HS-5 (cell line): Measurements from ENCODE around the gene SERPINB13.
"Not testable (repeated sequence)": the region's sequence is repeated elsewhere in the genome, so short reads cannot be mapped to it uniquely, and the experiment has no call there.

Experiments
- DNase-seq: peaks from one replicate; pipeline ENCODE4 v3.0.0-alpha.2; 2012; ENCODE audit warnings: low read depth

SERPINB13 gene

GRCh38 chr18:63590966-63591695 is 4.0 kb downstream of the SERPINB13 start:
- DNase-seq = no peak

DNA sequence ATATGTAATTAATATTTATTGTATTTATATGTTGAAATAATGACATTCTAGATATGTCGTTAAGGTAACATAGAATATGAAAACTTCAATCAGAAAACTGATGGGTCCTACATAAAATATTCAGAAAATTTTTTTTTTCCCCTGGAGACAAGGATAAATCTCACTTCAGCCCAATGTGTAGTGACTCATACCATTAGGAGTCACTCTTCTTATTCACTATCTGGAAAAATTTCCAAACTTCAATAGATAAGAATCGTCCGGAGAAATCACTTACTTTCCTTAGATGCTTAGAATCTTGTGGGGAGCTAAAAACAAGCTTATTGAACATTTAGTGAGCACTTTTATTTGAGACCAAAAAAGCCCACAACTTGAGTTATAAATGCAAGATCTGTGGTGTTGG is 4.6 kb downstream of the SERPINB13 start:
- no peak for DNase-seq

DNA sequence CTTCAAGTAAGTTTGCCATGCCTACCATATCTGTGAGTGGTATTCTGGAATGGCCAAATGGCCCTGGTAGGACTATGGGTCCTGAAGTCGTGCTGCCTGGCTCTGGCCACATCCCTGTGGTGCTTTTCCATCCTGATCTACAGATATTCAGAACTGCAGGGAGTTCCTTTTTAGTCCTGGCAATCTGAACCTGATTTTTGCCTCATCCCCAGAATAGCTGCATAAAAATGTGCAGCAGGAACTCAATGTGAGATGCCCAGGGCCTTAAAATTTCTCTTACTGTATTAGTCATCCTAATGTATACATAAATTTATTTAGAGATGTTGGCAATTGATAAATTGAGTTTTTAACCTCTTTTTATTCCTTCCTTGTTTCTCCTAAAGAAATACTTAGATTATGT is 5.3 kb downstream of the SERPINB13 start:
- no peak for DNase-seq

- no peak for DNase-seq
These were observed 9.8 kb downstream of the SERPINB13 start for GRCh38 chr18:63596964-63597363.

GRCh38 chr18:63603355-63603754 is 16.2 kb downstream of the SERPINB13 start:
- DNase-seq = no peak

DNA sequence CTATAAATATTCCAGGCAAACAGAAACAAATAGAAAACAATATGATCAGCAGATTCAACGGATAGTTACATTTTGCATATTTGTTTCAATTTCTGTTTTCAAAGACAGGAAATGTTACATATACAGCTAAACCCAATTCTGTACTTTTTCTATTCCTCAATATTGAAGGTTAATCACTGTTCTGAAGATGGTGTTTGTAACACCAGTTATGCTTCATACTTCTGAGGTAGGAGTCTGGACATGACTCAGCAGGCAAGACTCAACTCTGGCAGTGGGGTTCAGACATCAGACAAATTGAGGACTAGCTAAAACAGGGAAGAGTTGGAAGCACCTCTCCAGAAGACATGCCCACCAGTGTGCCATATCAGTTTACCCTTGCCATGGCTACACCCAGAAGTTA is 16.6 kb downstream of the SERPINB13 start:
- DNase-seq = no peak

GRCh38 chr18:63604791-63605567 is 17.8 kb downstream of the SERPINB13 start:
- DNase-seq = no peak

DNA sequence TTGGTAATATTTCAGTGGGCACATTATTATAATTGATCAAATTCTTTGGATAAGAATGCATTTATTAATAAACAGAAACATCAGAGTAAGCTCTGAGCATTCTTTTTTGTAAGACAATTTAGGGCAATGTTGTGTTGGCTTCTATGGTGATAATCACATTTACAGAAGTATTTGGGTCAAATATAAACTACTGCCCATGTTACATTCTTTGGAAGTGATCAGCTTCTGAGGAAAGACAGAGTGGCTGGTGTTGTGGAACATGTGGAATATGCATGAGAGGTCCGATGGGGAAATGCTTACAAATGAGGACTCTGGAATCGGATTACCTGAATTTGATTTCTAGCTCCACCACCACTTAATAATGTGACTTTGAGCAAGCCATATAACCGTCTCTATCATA is 19.4 kb downstream of the SERPINB13 start:
- DNase-seq = no peak

- DNase-seq = no peak
These were observed 26.3 kb downstream of the SERPINB13 start for GRCh38 chr18:63613420-63613819.

DNA sequence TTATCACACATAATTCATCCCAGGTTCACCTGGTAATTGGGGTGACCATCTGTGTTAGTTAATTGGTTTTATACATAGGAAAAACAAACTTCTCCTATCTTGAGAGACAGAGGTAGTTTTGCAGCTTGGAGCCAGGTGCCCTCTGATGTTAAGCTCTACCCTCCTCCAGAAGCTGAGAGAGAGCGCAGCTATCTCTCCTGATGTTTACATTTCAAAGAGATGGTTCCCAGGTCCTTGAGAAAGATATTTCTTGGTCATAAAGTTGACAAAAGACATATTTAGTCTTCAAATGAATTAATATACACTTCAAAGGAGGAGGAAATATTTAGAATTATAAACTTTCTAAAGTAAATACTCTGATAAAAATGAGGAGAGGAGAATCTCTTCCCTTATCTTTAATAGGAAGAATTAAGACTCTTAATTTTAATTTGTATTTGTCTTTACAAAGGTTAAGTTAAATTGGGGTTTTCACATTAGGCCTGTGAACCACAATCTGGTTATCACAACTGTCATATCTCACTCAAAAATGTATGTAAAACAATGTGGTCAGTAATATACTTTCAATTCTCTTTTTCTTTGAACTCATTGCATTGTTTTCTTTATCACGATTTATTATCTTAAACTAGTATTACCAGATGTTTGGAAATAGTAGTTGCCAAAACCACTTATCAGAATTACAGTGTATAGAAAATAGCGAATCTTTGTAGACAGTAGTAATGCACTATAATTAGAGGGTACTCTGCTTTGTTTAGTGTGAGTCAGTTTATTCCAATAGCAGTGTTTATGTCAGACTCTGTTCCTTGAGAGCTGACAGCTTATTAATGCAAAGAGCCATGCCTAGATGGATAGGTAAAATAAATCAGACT is 30.1 kb downstream of the SERPINB13 start:
- DNase-seq = no peak

DNA sequence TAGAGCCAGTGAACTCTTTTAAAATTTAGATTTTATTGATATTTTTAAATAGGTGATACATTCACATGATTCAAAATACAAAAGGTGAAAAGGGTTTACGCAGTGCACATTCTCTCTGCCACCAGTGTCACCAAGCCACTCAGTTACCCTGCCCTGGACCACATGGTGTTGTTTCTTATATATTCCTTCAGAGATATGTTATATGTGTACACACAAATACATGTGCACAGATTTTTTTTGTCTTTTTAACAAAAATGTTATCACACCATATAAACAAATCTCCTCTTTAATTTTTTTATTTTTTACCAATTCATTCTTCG is 30.7 kb downstream of the SERPINB13 start:
- DNase-seq = no peak

DNA sequence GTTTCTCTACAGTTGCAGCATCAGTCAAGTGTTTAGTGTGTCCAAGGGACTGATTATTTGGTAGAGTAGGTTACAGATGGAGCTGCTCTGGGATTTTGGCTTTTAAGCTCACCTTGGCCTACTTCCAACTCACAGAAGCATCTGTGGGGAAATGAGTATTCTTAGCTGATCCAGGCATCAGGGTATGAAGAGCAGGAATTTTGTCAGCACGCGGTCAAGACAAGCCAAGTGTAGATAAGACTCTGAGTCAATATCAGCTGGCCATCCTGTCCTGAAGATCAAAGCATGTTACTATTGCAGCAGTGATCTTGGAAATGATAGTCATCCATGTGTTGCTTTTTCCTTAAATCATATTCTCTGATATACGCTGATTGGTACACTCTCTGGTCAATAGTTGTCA is 32.5 kb downstream of the SERPINB13 start:
- DNase-seq = no peak

DNA sequence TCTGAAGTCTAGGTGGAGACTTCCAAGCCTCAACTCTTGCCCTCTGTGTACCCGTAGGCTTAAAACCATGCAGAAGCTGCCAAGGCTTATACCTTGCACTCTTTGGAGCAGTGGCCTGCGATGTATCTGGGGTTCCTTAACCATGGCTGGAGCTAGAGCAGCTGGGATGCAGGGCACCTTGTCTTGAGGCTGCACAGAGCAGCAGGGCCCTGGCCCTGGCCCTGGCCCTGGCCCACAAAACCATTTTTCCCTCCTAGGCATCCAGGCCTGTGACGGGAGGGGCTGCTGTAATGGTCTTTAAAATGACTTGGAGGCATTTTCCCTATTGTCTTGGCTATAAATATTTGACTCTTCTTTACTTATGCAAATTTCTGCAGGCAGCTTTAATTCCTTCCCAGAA is 37.7 kb downstream of the SERPINB13 start:
- DNase-seq = no peak

DNA sequence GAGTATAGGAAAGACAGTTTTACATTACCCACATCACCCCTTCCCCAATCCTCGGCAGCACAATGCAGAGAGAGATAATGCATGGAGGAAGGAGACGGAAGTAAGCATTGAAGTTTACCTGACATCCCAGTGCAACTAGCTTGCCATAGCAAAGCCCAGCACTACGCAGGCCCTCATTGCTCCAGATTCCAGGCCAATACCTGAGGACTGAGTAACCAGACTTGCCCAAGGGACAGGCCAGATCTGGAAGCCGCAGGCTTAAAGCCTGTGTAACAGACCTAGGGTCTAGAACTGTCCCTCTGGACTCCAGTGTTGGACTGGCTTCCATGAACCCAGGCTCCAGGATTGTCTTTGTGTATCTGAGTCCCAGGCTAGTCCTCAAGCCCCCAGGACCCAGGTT is 39.3 kb downstream of the SERPINB13 start:
- no peak for DNase-seq

GRCh38 chr18:63627819-63628218 is 40.7 kb downstream of the SERPINB13 start:
- DNase-seq = no peak

- no peak for DNase-seq
These were observed 50.6 kb downstream of the SERPINB13 start for GRCh38 chr18:63637703-63638102.

GRCh38 chr18:63641157-63641680 is 54.1 kb downstream of the SERPINB13 start:
- not testable (repeated sequence) for DNase-seq

GRCh38 chr18:63642668-63643356 is 55.7 kb downstream of the SERPINB13 start:
- not testable (repeated sequence) for DNase-seq

GRCh38 chr18:63644142-63644541 is 57.0 kb downstream of the SERPINB13 start, which contains the start of gene SERPINB4:
SERPINB4 (minus strand) TSS chr18:63644256; CDS start chr18:63643577, 679 bp downstream.
- DNase-seq = not testable (repeated sequence)

DNA sequence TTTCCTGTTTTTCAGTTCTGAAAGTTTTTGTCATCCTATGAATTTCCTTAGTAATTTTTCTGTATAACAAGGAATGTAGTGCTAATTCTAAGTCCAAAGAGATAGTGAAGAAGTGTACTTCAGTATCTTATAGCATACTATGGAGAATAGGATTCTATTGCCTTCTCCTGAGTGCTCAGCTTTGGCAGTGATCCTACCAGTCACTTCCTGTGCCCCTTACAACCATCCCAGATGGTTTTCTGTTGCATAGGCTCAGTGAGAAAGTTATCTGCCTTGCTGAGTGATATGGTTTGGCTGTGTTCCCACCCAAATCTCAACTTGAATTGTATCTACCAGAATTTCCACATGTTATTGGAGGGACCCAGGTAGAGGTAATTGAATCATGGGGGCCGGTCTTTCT is 57.6 kb downstream of the SERPINB13 start:
- not testable (repeated sequence) for DNase-seq

GRCh38 chr18:63646936-63647335 is 59.8 kb downstream of the SERPINB13 start:
- no peak for DNase-seq

DNA sequence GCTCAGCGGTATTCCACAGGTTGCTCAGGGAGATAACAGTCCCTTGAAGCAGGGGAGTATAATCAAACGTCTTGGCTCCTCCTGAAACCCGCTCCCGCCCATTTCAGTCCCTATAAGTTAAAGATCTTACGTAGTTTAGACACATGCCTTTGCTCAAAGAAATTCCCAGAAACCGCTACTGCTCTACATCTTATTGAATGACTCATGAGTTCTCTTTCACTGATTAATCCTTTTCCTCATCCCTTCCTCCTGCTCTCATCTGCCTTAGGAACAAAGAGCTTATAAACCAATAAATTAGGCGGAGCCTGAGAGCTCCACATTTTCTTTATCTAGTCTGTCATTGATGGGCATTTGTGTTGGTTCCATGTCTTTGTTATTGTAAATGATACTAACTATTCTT is 61.1 kb downstream of the SERPINB13 start:
- DNase-seq = no peak
